Placental epithelial cell (primary cell): ENCODE data around the gene NLRP1. TPM values are rescaled to one million over a fixed set of nuclear protein-coding genes. Genes with fewer than 3 reads are reported as not detected.

ENCODE experiments used
- total RNA-seq: library from RNA; depleted of rRNA; stranded (reverse); fragments of >200 nt; gene quantifications from 2 replicates; pipeline ENCODE4 v1.2.3, GENCODE V29; 2012

Gene NLRP1
- 2.9 and 8.6 TPM in 2 replicates for total RNA-seq

DNA sequence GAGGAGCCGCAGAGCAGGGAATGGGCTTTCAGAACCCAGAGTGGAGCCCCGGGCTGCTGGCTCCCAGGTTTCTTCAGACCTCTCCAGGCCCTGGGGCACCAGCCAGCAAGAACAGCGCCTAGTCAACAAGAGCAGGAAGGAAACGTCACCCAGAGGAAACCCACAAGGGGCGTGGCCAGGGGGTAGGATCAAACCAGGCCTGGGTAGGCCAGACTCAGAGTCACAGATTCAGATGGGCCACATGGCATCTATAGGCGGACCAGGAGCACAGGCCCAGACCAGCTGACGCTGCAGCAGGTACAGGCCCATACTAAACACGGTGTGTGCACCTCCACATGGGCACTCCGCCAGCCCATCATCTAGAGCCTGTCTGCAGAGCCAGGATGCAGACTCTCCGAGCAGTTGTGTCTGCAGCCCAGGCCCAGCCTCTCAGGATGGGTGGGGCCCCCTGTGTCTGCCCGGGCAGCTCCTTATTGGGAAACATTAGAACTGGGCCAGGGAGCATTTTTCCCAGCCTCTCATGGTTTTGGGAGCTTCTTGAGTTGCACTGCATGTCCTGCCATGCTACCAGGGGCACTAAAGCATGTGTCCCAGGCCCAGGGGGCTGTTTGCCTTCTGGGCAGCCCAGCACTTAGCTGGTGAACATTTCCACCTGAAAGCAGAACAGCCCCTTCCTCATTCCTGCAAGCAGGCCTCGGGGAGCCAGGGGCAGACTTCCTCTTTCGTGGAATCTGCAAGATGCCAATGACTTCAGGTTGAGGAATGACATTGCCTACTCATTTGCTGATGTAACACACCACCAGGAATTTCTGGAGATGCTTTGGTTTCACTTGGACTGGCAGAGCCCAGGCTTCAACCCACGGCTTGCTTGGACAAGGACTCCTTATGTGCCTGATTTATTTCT lies at the start of gene NLRP1:
NLRP1 (minus strand) TSS at position 127 of the 904 bp plus-strand sequence. CDS start 552 bp downstream, outside the sequence.

GRCh38 chr17:5486206-5487124 lies 97.8 kb downstream of the NLRP1 start, which contains the start of gene MIS12:
Gene MIS12, plus strand, starts transcription at chr17:5486566. Its CDS starts 2,297 bp downstream, at chr17:5488863.

DNA sequence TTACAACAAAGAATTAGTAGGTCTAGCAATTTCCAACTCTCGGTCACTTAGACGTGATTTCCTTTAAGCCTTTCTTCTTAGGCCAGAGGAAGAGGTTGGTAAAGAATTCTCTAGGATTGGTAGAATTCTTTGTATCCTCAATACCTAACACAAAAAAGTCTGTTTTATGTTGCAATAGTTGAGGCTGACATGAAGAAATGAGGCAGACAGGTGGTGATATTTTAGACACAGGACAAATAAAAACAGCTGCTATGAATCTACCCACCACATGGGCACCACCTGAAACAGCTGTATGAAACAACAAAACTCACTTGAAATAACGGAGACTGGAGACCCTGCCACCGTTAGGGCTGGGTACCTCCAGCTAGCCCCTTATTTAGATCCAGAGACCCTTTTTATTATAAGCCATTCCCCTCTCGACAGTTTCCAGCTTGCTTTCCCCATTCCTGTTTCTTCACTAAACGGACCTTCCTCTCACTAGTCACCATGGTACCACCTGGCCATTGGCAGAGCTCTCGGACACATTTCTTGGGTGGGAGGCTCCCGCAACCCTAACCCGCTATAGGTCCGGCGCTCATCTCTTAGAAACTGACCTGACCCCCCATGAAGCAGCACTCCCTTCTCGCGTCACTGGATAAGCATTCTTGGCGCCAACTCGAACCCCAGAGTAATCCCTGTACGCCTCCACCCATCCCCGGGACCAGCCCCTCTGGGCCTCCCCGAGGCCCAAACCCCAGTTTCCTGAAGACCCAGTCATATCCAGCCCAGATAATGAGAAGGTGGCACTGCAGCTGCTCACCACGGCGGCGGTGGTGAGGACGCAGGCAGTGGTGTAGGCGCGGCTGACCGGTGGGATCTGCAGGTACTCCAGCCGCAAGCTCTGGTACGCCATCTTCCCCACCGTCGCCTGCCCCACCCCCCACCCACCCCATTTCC lies 98.8 kb downstream of the NLRP1 start, which contains the start of gene DERL2:
DERL2 (minus strand) TSS at position 909 of the 936 bp plus-strand sequence; CDS start at position 892, 17 bp downstream.

Other genes starting within 250 kb of the NLRP1 start
- 49.9 and 58.0 TPM in 2 replicates for gene NUP88, start 164.8 kb downstream of the NLRP1 start, total RNA-seq
- gene RPAIN, start 164.3 kb downstream of the NLRP1 start, total RNA-seq: 26.6 and 30.6 TPM in 2 replicates
- 69.1 and 144 TPM in 2 replicates for gene C1QBP, start 145.4 kb downstream of the NLRP1 start, total RNA-seq
- 12.6 and 16.6 TPM in 2 replicates for gene DHX33, start 115.5 kb downstream of the NLRP1 start, total RNA-seq
- gene DERL2, start 98.3 kb downstream of the NLRP1 start, total RNA-seq: 29.1 and 37.1 TPM in 2 replicates
- 12.0 and 14.9 TPM in 2 replicates for gene MIS12, start 97.9 kb downstream of the NLRP1 start, total RNA-seq